ENCODE results near the gene INPP5K.
"Not testable (repeated sequence)": the region's sequence is repeated elsewhere in the genome, so short reads cannot be mapped to it uniquely, and the experiment has no call there.

Gene INPP5K

DNA sequence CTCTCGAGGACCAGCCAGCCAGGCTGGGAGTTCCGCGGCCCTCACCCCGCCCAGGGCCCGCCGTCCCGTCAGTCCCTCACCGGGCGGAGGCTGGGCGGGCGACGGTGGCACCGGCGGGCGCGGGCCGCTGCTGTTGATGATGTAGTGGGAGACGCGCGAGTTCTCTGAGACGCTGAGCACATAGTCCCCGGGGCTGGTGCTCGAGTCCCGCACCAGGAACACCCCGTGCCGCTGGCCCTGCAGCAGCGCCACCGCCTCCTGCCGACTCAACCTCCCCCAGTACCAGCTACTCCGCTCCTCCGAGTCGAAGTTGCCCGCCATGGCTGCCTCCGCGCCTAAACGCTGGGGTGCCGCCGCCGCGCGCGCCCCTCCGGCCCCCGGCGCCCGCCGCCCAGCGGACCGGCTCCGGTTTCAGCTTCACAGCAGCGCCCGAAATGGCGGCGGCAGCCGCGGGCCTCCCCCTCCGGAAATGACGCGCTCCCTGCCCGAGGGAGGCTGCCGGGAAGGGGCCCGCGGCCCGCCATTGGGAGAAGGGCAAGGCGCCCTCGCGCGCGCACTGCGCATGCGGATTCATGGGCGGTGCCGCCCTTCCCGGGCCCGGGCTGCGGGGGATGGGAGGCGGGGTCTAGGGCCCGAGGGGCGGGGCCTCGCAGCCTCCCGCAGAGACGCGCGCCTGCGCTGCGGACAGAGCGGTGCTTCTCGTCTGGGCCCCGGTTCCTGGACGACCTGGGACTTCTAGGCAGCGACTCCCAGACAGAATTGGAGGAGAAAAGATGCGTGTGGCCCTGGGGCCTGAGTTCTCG, 60.4 kb downstream of the INPP5K start, which contains the start of gene CRK:
CRK (minus strand) TSS at position 436 of the 803 bp plus-strand sequence; CDS start at position 321, 115 bp downstream.
- peak within 1 kb of the TSS; percentile 86 for H2AK5ac ChIP-seq (ENCODE audit: low read length, severe bottlenecking)
- H3K14ac ChIP-seq (ENCODE audit: low read length in 2 of 2) = peak within 1 kb of the TSS; percentile 86 to 99
- no peaks in the 10 kb centered on the region for H3K9me3 ChIP-seq (ENCODE audit: control insufficient read depth, low read length)
- H3K23ac ChIP-seq (ENCODE audit: low read length in 2 of 2) = peak within 1 kb of the TSS in 1 of 2 experiments; percentile 91
- peak within 1 kb of the TSS; percentile 99 for H4K91ac ChIP-seq (ENCODE audit: low read length)
- H3K9ac ChIP-seq (ENCODE audit: low read length) = peak within 1 kb of the TSS; percentile 96
- peak within 1 kb of the TSS; percentile 91 for H3K4me2 ChIP-seq (ENCODE audit: low read length, poor library complexity, severe bottlenecking)
- H3K4ac ChIP-seq (ENCODE audit: low read depth in 1 of 2, low read length in 2 of 2) = peak within 1 kb of the TSS; percentile 98 to 100
- under 1% methylated on average over 71 of the region's 93 CpGs for WGBS
- H3K4me1 ChIP-seq (ENCODE audit: control insufficient read depth, insufficient read depth, low read depth, low read length) = peaks cover 22% of the 10 kb centered on the region
- peak within 1 kb of the TSS; percentile 83 to 99 for H3K4me3 ChIP-seq (ENCODE audit: insufficient read depth in 1 of 2, low read depth in 1 of 2, low read length in 2 of 2)
- peak within 1 kb of the TSS; percentile 98 to 99 for H3K18ac ChIP-seq (ENCODE audit: low read depth in 1 of 2, low read length in 2 of 2)
- H3K36me3 ChIP-seq (ENCODE audit: control insufficient read depth in 1 of 2, insufficient read depth in 2 of 2, low read depth in 1 of 2, low read length in 2 of 2) = peaks cover 8 to 14% of the 10 kb centered on the region in 2 experiments
- peaks cover 4% of the 10 kb centered on the region for H3K79me1 ChIP-seq (replicated peaks; ENCODE audit: low read length, poor library complexity, severe bottlenecking)
- peak within 1 kb of the TSS; percentile 90 for H2BK15ac ChIP-seq (ENCODE audit: low read depth, poor library complexity, severe bottlenecking)
- H3K27me3 ChIP-seq (ENCODE audit: control insufficient read depth in 1 of 2, insufficient read depth in 1 of 2, low read length in 2 of 2) = no peaks in the 10 kb centered on the region
- H4K8ac ChIP-seq (ENCODE audit: low read length) = peak within 1 kb of the TSS; percentile 94
- peak; percentile 95 for DNase-seq
- peak within 1 kb of the TSS; percentile 66 to 80 for H2BK12ac ChIP-seq (ENCODE audit: low read length in 2 of 2)
- H2BK120ac ChIP-seq (ENCODE audit: low read depth, low read length) = peak within 1 kb of the TSS; percentile 3
- peak within 1 kb of the TSS; percentile 58 for H2AFZ ChIP-seq (ENCODE audit: low read depth, low read length)
- peak within 1 kb of the TSS; percentile 98 for H2BK5ac ChIP-seq (ENCODE audit: low read depth, low read length, poor library complexity, severe bottlenecking)
- peak within 1 kb of the TSS; percentile 78 for H3K27ac ChIP-seq (ENCODE audit: low read length, poor library complexity, severe bottlenecking)

DNA sequence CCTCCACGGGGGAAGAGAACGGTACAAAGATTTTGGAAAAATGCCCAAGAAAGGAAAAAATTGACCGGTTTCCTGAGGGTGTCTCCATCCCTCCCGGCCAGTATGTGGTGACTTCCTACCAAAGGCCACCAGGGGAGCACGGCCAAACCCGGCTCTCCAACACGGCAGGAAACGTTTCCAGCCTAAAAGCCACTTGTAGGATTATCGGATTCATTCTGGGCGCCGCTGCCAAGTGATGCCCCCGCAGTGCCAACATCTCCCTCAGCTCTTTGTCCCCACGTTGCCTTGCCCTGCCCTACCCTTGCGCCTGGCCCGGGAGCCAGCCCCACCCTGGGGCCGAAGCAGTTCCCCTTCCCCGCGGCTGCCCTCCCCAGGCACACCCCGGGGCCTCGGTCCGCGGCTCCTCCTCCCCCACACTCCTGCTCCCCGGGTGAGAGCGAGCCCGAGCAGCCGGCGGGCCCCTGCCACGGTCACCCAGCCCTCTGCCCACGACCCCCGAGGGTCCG, 61.1 kb downstream of the INPP5K start:
- under 1% methylated on average over 26 of the region's 31 CpGs for WGBS
- peak overlapping the region; percentile 90 for H2BK15ac ChIP-seq (ENCODE audit: low read depth, poor library complexity, severe bottlenecking)
- H3K23ac ChIP-seq (ENCODE audit: low read length in 2 of 2) = peak overlapping the region in 1 of 2 experiments; percentile 91
- peaks cover 20% of the 10 kb centered on the region for H3K4me1 ChIP-seq (ENCODE audit: control insufficient read depth, insufficient read depth, low read depth, low read length)
- peak overlapping the region; percentile 58 for H2AFZ ChIP-seq (ENCODE audit: low read depth, low read length)
- peak overlapping the region; percentile 96 for H3K9ac ChIP-seq (ENCODE audit: low read length)
- peak overlapping the region; percentile 99 for H4K91ac ChIP-seq (ENCODE audit: low read length)
- H3K14ac ChIP-seq (ENCODE audit: low read length in 2 of 2) = peak overlapping the region; percentile 86 to 99
- H3K27ac ChIP-seq (ENCODE audit: low read length, poor library complexity, severe bottlenecking) = peak overlapping the region; percentile 42
- H2BK120ac ChIP-seq (ENCODE audit: low read depth, low read length) = peak overlapping the region; percentile 3
- peak overlapping the region; percentile 82 to 99 for H3K4me3 ChIP-seq (ENCODE audit: insufficient read depth in 1 of 2, low read depth in 1 of 2, low read length in 2 of 2)
- H3K4me2 ChIP-seq (ENCODE audit: low read length, poor library complexity, severe bottlenecking) = peak overlapping the region; percentile 91
- H2BK5ac ChIP-seq (ENCODE audit: low read depth, low read length, poor library complexity, severe bottlenecking) = peak overlapping the region; percentile 98
- peak overlapping the region; percentile 98 to 100 for H3K4ac ChIP-seq (ENCODE audit: low read depth in 1 of 2, low read length in 2 of 2)
- H3K79me1 ChIP-seq (replicated peaks; ENCODE audit: low read length, poor library complexity, severe bottlenecking) = peaks cover 4% of the 10 kb centered on the region
- peak overlapping the region; percentile 98 to 99 for H3K18ac ChIP-seq (ENCODE audit: low read depth in 1 of 2, low read length in 2 of 2)
- no peaks in the 10 kb centered on the region for H3K27me3 ChIP-seq (ENCODE audit: control insufficient read depth in 1 of 2, insufficient read depth in 1 of 2, low read length in 2 of 2)
- DNase-seq = peak; percentile 87
- no peak overlapping the region for H2AK5ac ChIP-seq (ENCODE audit: low read length, severe bottlenecking)
- peak overlapping the region; percentile 94 for H4K8ac ChIP-seq (ENCODE audit: low read length)
- H2BK12ac ChIP-seq (ENCODE audit: low read length in 2 of 2) = peak overlapping the region; percentile 66 to 80
- H3K9me3 ChIP-seq (ENCODE audit: control insufficient read depth, low read length) = no peaks in the 10 kb centered on the region
- H3K36me3 ChIP-seq (ENCODE audit: control insufficient read depth in 1 of 2, insufficient read depth in 2 of 2, low read depth in 1 of 2, low read length in 2 of 2) = peaks cover 8 to 14% of the 10 kb centered on the region in 2 experiments

DNA sequence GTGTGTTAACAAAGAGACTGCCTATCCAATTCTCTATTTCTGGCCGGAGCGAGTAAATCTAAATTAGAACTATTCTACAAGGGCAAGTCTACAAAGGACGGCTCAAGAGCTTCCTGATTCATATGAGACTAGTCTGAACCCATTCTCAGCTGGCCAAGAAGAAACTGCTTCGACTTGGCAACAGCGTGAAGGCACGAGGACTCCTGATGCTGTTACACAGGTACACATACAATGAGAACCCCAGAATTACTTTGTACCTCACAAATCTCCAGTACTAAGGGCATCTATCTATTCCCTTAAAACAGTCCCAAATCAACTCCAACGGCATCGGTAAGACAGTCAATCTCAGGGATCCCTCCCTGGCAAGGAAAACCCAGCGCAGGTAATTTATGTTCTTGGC, 61.9 kb downstream of the INPP5K start:
- H2AK5ac ChIP-seq (ENCODE audit: low read length, severe bottlenecking) = no peak overlapping the region
- 82% methylated on average over 9 of the region's 9 CpGs for WGBS
- H3K18ac ChIP-seq (ENCODE audit: low read depth in 1 of 2, low read length in 2 of 2) = no peak overlapping the region
- H2BK12ac ChIP-seq (ENCODE audit: low read length in 2 of 2) = no peak overlapping the region
- H4K91ac ChIP-seq (ENCODE audit: low read length) = no peak overlapping the region
- peak overlapping the region; percentile 91 for H3K4me2 ChIP-seq (ENCODE audit: low read length, poor library complexity, severe bottlenecking)
- peaks cover 4% of the 10 kb centered on the region for H3K79me1 ChIP-seq (replicated peaks; ENCODE audit: low read length, poor library complexity, severe bottlenecking)
- H3K9ac ChIP-seq (ENCODE audit: low read length) = peak overlapping the region; percentile 96
- no peak overlapping the region for H3K23ac ChIP-seq (ENCODE audit: low read length in 2 of 2)
- no peak overlapping the region for H3K14ac ChIP-seq (ENCODE audit: low read length in 2 of 2)
- H3K27ac ChIP-seq (ENCODE audit: low read length, poor library complexity, severe bottlenecking) = no peak overlapping the region
- no peak overlapping the region for H2BK120ac ChIP-seq (ENCODE audit: low read depth, low read length)
- peak overlapping the region; percentile 33 to 82 for H3K4me3 ChIP-seq (ENCODE audit: insufficient read depth in 1 of 2, low read depth in 1 of 2, low read length in 2 of 2)
- peaks cover 16% of the 10 kb centered on the region for H3K4me1 ChIP-seq (ENCODE audit: control insufficient read depth, insufficient read depth, low read depth, low read length)
- peaks cover 8 to 16% of the 10 kb centered on the region in 2 experiments for H3K36me3 ChIP-seq (ENCODE audit: control insufficient read depth in 1 of 2, insufficient read depth in 2 of 2, low read depth in 1 of 2, low read length in 2 of 2)
- no peak overlapping the region for H4K8ac ChIP-seq (ENCODE audit: low read length)
- H3K9me3 ChIP-seq (ENCODE audit: control insufficient read depth, low read length) = no peaks in the 10 kb centered on the region
- no peaks in the 10 kb centered on the region for H3K27me3 ChIP-seq (ENCODE audit: control insufficient read depth in 1 of 2, insufficient read depth in 1 of 2, low read length in 2 of 2)
- H2AFZ ChIP-seq (ENCODE audit: low read depth, low read length) = no peak overlapping the region
- no peak overlapping the region for H2BK15ac ChIP-seq (ENCODE audit: low read depth, poor library complexity, severe bottlenecking)
- DNase-seq = no peak
- H2BK5ac ChIP-seq (ENCODE audit: low read depth, low read length, poor library complexity, severe bottlenecking) = no peak overlapping the region
- peak overlapping the region in 1 of 2 experiments; percentile 39 for H3K4ac ChIP-seq (ENCODE audit: low read depth in 1 of 2, low read length in 2 of 2)

DNA sequence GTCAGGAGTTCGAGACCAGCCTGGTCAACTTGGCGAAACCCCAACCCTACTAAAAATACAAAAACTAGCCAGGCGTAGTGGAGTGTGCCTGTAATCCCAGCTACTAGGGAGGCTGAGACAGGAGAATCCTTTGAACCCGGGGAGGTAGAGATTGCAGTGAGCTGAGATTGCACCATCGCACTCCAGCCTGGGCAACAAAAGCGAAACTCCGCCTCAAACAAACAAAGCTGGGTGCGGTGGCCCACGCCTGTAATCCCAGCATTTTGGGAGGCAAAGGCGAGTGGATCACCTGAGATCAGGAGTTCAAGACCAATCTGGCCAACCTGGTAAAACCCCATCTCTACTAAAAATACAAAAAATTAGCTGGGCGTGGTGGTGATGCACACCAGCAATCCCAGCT, 62.7 kb downstream of the INPP5K start:
- H2BK15ac ChIP-seq (ENCODE audit: low read depth, poor library complexity, severe bottlenecking); H3K9ac ChIP-seq (ENCODE audit: low read length); H3K27ac ChIP-seq (ENCODE audit: low read length, poor library complexity, severe bottlenecking); DNase-seq; H3K79me1 ChIP-seq (replicated peaks; ENCODE audit: low read length, poor library complexity, severe bottlenecking); H2AFZ ChIP-seq (ENCODE audit: low read depth, low read length); H4K8ac ChIP-seq (ENCODE audit: low read length); H3K23ac ChIP-seq (ENCODE audit: low read length in 2 of 2); H2BK12ac ChIP-seq (ENCODE audit: low read length in 2 of 2); H2AK5ac ChIP-seq (ENCODE audit: low read length, severe bottlenecking); H2BK5ac ChIP-seq (ENCODE audit: low read depth, low read length, poor library complexity, severe bottlenecking); H3K4ac ChIP-seq (ENCODE audit: low read depth in 1 of 2, low read length in 2 of 2); H3K9me3 ChIP-seq (ENCODE audit: control insufficient read depth, low read length); H4K91ac ChIP-seq (ENCODE audit: low read length); H3K18ac ChIP-seq (ENCODE audit: low read depth in 1 of 2, low read length in 2 of 2); H3K27me3 ChIP-seq (ENCODE audit: control insufficient read depth in 1 of 2, insufficient read depth in 1 of 2, low read length in 2 of 2); H2BK120ac ChIP-seq (ENCODE audit: low read depth, low read length); H3K4me3 ChIP-seq (ENCODE audit: insufficient read depth in 1 of 2, low read depth in 1 of 2, low read length in 2 of 2); H3K4me2 ChIP-seq (ENCODE audit: low read length, poor library complexity, severe bottlenecking); H3K14ac ChIP-seq (ENCODE audit: low read length in 2 of 2): not testable (repeated sequence)
- Histone ChIP-seq H3K4me1 (ENCODE audit: control insufficient read depth, insufficient read depth, low read depth, low read length) (peaks cover 16% of the 10 kb centered on the region), H3K36me3 (ENCODE audit: control insufficient read depth in 1 of 2, insufficient read depth in 2 of 2, low read depth in 1 of 2, low read length in 2 of 2) (peaks cover 12 to 23% of the 10 kb centered on the region in 2 experiments)
- WGBS = over 99% methylated on average over 10 of the region's 11 CpGs

Measured in mesenchymal stem cell (in vitro differentiated cells and primary cell).